Upper lobe of left lung (tissue), 4 donors: ENCODE data around the gene AFG1L.

ENCODE experiments used
- CTCF ChIP-seq, 6 experiments: fragments of 450-650 bp in 4 of 6; fragments of 200-600 bp in 2 of 6; sonication (generic) in 2 of 6; IDR thresholded peaks; one replicate each; pipeline ENCODE4 v1.5.1; 2016 to 2019; ENCODE audit warnings: antibody characterized with exemption in 6 of 6
- EP300 ChIP-seq, 4 donors: sonication (generic); formaldehyde crosslinking; IDR thresholded peaks; one replicate each; pipeline ENCODE4 v1.5.1; 2017; ENCODE audit warnings: antibody characterized with exemption in 4 of 4, control low read depth in 2 of 4
- POLR2A ChIP-seq, 4 donors: fragments of 450-650 bp; IDR thresholded peaks; one replicate each; pipeline ENCODE4 v1.5.1; 2016 to 2017; ENCODE audit warnings: antibody characterized with exemption in 4 of 4, mild to moderate bottlenecking in 2 of 4

GRCh38 chr6:108380876-108381275 is 86.0 kb downstream of the AFG1L start:
- TF ChIP-seq POLR2A (IDR thresholded peaks at IDR 0.05) = no peak
- TF ChIP-seq CTCF (IDR thresholded peaks at IDR 0.05) = no peak
- no peak for TF ChIP-seq EP300 (IDR thresholded peaks at IDR 0.05)
